Transverse colon (tissue), 4 donors: ENCODE data around the gene ZNF503. TPM values are rescaled to one million over a fixed set of nuclear protein-coding genes. Genes with fewer than 3 reads are reported as not detected.

ENCODE experiments used
- DNase-seq: peaks from one replicate; pipeline ENCODE4 v3.0.0-alpha.2; 2019
- H3K27ac ChIP-seq, 4 donors: fragments of 200-600 bp; sonication (generic); 2 replicates each; pipeline ENCODE4 v1.5.1; 2016 to 2018; ENCODE audit warnings: inconsistent platforms in 4 of 4
- H3K27me3 ChIP-seq: fragments of 200-600 bp; sonication (generic); 2 replicates; pipeline ENCODE4 v1.5.1; 2017; ENCODE audit warnings: inconsistent platforms
- H3K36me3 ChIP-seq, 4 donors: fragments of 200-600 bp; sonication (generic); 2 replicates each; pipeline ENCODE4 v1.5.1; 2017 to 2019; ENCODE audit warnings: inconsistent platforms in 4 of 4
- H3K4me1 ChIP-seq, 4 donors: fragments of 200-600 bp; sonication (generic); 2 replicates each; pipeline ENCODE4 v1.5.1; 2017 to 2020; ENCODE audit warnings: inconsistent platforms in 4 of 4
- H3K4me3 ChIP-seq, 4 donors: fragments of 200-600 bp; sonication (generic); 1 replicate in 1 of 4; 2 replicates in 3 of 4; pipeline versions ENCODE4 v1.5.1 to v1.6.1; 2017 to 2019; ENCODE audit warnings: inconsistent platforms in 4 of 4
- H3K9me3 ChIP-seq, 2 donors: fragments of 200-600 bp; sonication (generic); 2 replicates each; pipeline ENCODE4 v1.5.1; 2017 to 2019; ENCODE audit warnings: inconsistent platforms in 2 of 2
- EP300 ChIP-seq: sonication (generic); formaldehyde crosslinking; IDR thresholded peaks from one replicate; pipeline ENCODE4 v1.6.1; 2017; ENCODE audit warnings: antibody characterized with exemption, low read depth
- POLR2A ChIP-seq: fragments of 450-650 bp; IDR thresholded peaks from one replicate; pipeline ENCODE4 v1.6.1; 2016; ENCODE audit warnings: antibody characterized with exemption, mild to moderate bottlenecking, moderate library complexity
- POLR2AphosphoS5 ChIP-seq, 3 donors: sonication (generic); formaldehyde crosslinking; IDR thresholded peaks; one replicate each; pipeline ENCODE4 v1.6.1; 2016; ENCODE audit warnings: antibody characterized with exemption in 3 of 3
- WGBS, 2 donors: methylation state at CpG; one replicate each; pipeline ENCODE4 v1.1.5; 2018; ENCODE audit warnings: low coverage in 1 of 2; 5-methylcytosine and 5-hydroxymethylcytosine counted together
- in situ Hi-C, 4 donors: fragments of 200-750 bp; cut with MboI; loops; one replicate each; pipeline versions ENCODE4 v1.15.0 to v1.15.1; 2017; ENCODE audit warnings: low sequenced_read_pairs in 3 of 4, low pct_ligation_motif_present in 1 of 4, low pct_unique_long_range_greater_than_20kb in 1 of 4
- intact Hi-C: fragments of 100-400 bp; cut with DNase I; formaldehyde crosslinking; loops from one replicate; pipeline ENCODE4 v1.15.1; 2023; ENCODE audit warnings: low total_unique reads
- total RNA-seq, 4 donors: library from RNA; depleted of rRNA; stranded (reverse); fragments of >200 nt; gene quantifications; one replicate each; pipeline ENCODE4 v1.1.0, GENCODE V29; 2016
- TF ChIP-seq, protein P1 (sequence below), 5 experiments: fragments of 200-600 bp in 3 of 5; fragments of 450-650 bp in 2 of 5; sonication (generic) in 3 of 5; IDR thresholded peaks; 1 replicate in 2 of 5; 2 replicates in 3 of 5; pipeline ENCODE4 v1.5.1; 2016 to 2017; ENCODE audit warnings: antibody characterized with exemption in 5 of 5, inconsistent platforms in 3 of 5, mild to moderate bottlenecking in 2 of 5, moderate library complexity in 1 of 5

Gene ZNF503
- total RNA-seq, 4 donors from 2014 or later = 3.0 to 17.9 (median 7.2) TPM

DNA sequence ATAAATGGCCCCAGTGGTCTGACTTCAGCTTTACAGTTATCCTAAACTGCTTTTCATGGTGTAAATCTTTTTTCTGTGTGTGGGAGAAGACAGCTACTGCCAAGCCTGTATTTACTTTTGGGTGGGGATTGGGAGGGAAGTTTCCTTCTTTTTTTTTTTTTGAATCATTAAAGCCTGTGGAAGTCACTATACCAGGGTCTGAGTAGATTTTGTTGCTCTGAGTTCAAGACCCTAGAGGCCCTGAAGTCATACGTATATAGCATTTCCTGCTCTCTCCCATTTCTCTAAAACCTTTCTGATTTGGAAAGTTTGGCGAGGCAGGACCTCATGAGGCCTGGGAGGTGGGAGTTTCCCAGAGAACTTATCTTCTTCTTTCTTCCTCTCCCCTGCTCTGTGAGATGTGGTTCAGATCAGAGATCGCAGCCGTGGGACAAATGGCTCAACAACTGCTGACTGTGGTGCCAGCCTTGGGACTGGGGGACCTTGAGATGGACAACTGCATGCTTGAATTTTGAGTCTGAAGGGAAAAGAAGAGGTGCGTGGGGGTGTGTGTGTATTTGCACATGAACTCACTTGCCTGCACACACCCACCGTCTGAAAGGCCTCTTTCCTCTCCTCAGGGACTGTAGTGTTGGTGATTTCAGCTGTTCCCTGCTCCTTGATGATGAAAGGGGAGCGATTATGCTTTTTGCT is 48.0 kb upstream of the ZNF503 start:
- Histone ChIP-seq H3K36me3 (no peaks in the 10 kb centered on the region), H3K27ac (no peak overlapping the region), H3K27me3 (no peaks in the 10 kb centered on the region), H3K4me3 (no peak overlapping the region), H3K4me1 (peaks cover 5 to 20% (median 11%) of the 10 kb centered on the region in 4 donors), H3K9me3 (no peaks in the 10 kb centered on the region)
- TF ChIP-seq EP300 (no peak), POLR2A (no peak), POLR2AphosphoS5 (IDR thresholded peaks at IDR 0.05) (no peak)
- TF ChIP-seq, protein P1, sequence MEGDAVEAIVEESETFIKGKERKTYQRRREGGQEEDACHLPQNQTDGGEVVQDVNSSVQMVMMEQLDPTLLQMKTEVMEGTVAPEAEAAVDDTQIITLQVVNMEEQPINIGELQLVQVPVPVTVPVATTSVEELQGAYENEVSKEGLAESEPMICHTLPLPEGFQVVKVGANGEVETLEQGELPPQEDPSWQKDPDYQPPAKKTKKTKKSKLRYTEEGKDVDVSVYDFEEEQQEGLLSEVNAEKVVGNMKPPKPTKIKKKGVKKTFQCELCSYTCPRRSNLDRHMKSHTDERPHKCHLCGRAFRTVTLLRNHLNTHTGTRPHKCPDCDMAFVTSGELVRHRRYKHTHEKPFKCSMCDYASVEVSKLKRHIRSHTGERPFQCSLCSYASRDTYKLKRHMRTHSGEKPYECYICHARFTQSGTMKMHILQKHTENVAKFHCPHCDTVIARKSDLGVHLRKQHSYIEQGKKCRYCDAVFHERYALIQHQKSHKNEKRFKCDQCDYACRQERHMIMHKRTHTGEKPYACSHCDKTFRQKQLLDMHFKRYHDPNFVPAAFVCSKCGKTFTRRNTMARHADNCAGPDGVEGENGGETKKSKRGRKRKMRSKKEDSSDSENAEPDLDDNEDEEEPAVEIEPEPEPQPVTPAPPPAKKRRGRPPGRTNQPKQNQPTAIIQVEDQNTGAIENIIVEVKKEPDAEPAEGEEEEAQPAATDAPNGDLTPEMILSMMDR (IDR thresholded peaks at IDR 0.05) = no peak
- intact Hi-C loops = no loop called here
- in situ Hi-C loops = no loop called here
- DNase-seq = no peak
- 19 to 48% methylated on average over 3 to 7 of the region's 7 CpGs for WGBS, 2 donors

DNA sequence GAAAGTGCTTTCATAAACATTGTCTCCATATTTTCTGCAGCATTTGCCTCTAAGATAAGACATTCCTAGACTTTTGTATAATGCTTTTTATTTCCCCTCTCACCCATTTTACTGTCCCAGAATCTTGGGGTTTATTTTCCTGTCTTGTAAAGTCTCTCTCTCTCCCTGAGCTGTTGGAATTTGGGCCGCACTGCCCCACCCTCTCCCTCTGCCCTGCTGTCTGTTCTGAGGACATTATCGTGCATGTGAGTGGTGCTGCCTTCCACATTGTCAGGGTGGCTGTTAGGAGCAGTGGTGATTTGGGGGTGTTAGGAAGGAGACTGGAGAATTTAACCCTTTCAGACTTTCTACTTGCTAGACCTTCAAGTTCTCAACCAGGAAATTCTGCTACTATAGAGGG is 46.6 kb upstream of the ZNF503 start:
- Histone ChIP-seq H3K36me3 (no peaks in the 10 kb centered on the region), H3K4me3 (no peak overlapping the region), H3K4me1 (peaks cover 5 to 20% (median 11%) of the 10 kb centered on the region in 4 donors), H3K9me3 (no peaks in the 10 kb centered on the region), H3K27ac (no peak overlapping the region), H3K27me3 (no peaks in the 10 kb centered on the region)
- WGBS, 2 donors = 31 to 52% methylated on average over 2 of the region's 2 CpGs
- TF ChIP-seq, protein P1 (IDR thresholded peaks at IDR 0.05) = no peak
- TF ChIP-seq POLR2AphosphoS5 (IDR thresholded peaks at IDR 0.05) = no peak
- no peak for TF ChIP-seq EP300
- no peak for TF ChIP-seq POLR2A
- intact Hi-C loops = no loop called here
- in situ Hi-C loops = no loop called here
- no peak for DNase-seq

DNA sequence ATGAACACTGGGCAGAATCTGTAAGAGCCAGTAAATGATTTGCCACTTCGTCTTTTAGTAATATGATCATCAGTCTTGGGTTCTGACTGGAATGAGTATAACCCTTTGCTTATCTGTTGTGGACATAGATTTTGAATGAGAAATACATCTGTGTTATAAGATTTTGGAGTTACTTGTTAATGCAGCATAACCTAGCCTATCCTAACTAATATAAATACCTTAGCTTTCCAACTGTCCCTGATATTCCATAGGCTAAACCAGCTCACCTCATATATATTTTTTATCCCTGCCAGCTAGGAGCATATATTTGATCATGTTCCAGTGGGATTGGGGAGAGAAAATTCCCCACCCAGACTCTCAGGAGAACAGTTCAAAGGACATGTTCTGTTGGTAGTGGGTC is 44.9 kb upstream of the ZNF503 start:
- H3K27ac ChIP-seq = no peak overlapping the region
- peaks cover 5 to 26% (median 14%) of the 10 kb centered on the region in 4 donors for H3K4me1 ChIP-seq
- intact Hi-C loops = no loop called here
- TF ChIP-seq, protein P1 (IDR thresholded peaks at IDR 0.05) = no peak
- TF ChIP-seq POLR2AphosphoS5 (IDR thresholded peaks at IDR 0.05) = no peak
- no peak for TF ChIP-seq POLR2A
- TF ChIP-seq EP300 = no peak
- H3K4me3 ChIP-seq = no peak overlapping the region
- in situ Hi-C loops = no loop called here
- H3K9me3 ChIP-seq = no peaks in the 10 kb centered on the region
- WGBS, 2 donors = 89 to 100% methylated on average over 1 of the region's 1 CpG
- DNase-seq = no peak
- no peaks in the 10 kb centered on the region for H3K27me3 ChIP-seq
- no peaks in the 10 kb centered on the region for H3K36me3 ChIP-seq

DNA sequence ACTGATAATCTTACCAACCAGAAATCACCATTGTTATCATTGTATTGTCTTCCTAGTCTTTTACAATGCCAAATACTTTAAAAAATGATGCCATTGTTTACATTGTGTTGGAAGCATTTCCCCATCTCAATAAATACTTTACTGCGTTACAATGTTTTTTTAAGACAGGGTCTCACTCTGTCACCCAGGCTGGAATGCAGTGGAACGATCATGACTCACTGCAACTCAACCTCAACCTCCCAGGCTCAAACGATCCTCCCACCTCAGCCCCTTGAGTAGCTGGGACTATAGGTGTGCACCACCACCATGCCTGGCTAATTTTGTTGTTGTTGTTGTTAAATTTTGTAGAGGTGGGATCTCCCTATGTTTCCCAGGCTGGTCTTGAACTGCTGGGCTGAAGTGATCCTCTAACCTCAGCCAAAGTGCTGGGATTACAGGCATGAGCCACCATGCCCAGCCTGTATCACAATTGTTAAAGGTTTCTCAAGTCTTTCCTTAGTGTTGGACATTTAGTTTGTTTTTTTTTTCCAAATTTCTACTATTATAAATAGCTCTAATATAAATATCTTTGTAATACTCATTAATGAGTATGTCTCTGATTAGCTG is 43.3 kb upstream of the ZNF503 start:
- WGBS, 2 donors = 52 to 79% methylated on average over 3 of the region's 3 CpGs
- Histone ChIP-seq H3K27me3 (no peaks in the 10 kb centered on the region), H3K36me3 (no peaks in the 10 kb centered on the region), H3K4me1 (peaks cover 5 to 24% (median 14%) of the 10 kb centered on the region in 4 donors), H3K9me3 (no peaks in the 10 kb centered on the region), H3K27ac (no peak overlapping the region), H3K4me3 (no peak overlapping the region)
- in situ Hi-C loops (no loop called here), intact Hi-C loops (no loop called here)
- no peak for TF ChIP-seq EP300
- TF ChIP-seq, protein P1 (IDR thresholded peaks at IDR 0.05) = no peak
- no peak for TF ChIP-seq POLR2A
- TF ChIP-seq POLR2AphosphoS5 (IDR thresholded peaks at IDR 0.05) = no peak
- DNase-seq = no peak
